GM23338 (cell line): ENCODE results near the gene BTBD9. TPM values are rescaled to one million over a fixed set of nuclear protein-coding genes. Genes with fewer than 3 reads are reported as not detected.

ENCODE experiments used
- ATAC-seq: fragments of 200-7000 bp; cut with Tn5 transposase; 3 replicates; pipeline ENCODE4 v1.9.1; 2020
- DNase-seq: peaks from one replicate; pipeline ENCODE4 v3.0.0-alpha.2; 2015; ENCODE audit warnings: low spot score
- H2AFZ ChIP-seq: fragments of 200-600 bp; sonication (generic); 2 replicates; pipeline ENCODE4 v1.8.0; 2016; ENCODE audit warnings: antibody characterized with exemption, mild to moderate bottlenecking, moderate library complexity
- H3F3A ChIP-seq: fragments of 200-600 bp; sonication (generic); replicated peaks from 2 replicates; pipeline ENCODE4 v1.8.0; 2017; ENCODE audit warnings: antibody characterized with exemption, mixed run types, low read depth
- H3K27ac ChIP-seq: fragments of 200-600 bp; sonication (generic); 2 replicates; pipeline ENCODE4 v1.6.1; 2016; ENCODE audit warnings: low read depth
- H3K27me3 ChIP-seq: fragments of 200-600 bp; sonication (generic); 2 replicates; pipeline ENCODE4 v1.8.0; 2016; ENCODE audit warnings: mild to moderate bottlenecking, mixed run types, moderate library complexity; ENCODE audit not compliant: insufficient read depth
- H3K36me3 ChIP-seq: fragments of 200-600 bp; sonication (generic); 2 replicates; pipeline ENCODE4 v1.8.0; 2016; ENCODE audit warnings: mild to moderate bottlenecking; ENCODE audit not compliant: insufficient read depth
- H3K4me1 ChIP-seq: fragments of 200-600 bp; sonication (generic); 2 replicates; pipeline ENCODE4 v1.8.0; 2016; ENCODE audit warnings: mild to moderate bottlenecking, moderate library complexity; ENCODE audit not compliant: insufficient read depth
- H3K4me2 ChIP-seq: fragments of 200-600 bp; sonication (generic); 2 replicates; pipeline ENCODE4 v1.7.1; 2017; ENCODE audit warnings: mixed run types
- H3K4me3 ChIP-seq: fragments of 200-600 bp; sonication (generic); 2 replicates; pipeline ENCODE4 v1.6.1; 2016; ENCODE audit warnings: mixed run types
- H3K79me2 ChIP-seq: fragments of 200-600 bp; sonication (generic); replicated peaks from 2 replicates; pipeline ENCODE4 v1.8.0; 2017; ENCODE audit warnings: mild to moderate bottlenecking; ENCODE audit not compliant: insufficient read depth
- H3K9me2 ChIP-seq: fragments of 200-600 bp; sonication (generic); 2 replicates; pipeline ENCODE4 v1.8.0; 2017; ENCODE audit not compliant: insufficient read depth
- H4K20me1 ChIP-seq: fragments of 200-600 bp; sonication (generic); replicated peaks from 2 replicates; pipeline ENCODE4 v1.8.0; 2017; ENCODE audit warnings: mild to moderate bottlenecking; ENCODE audit not compliant: insufficient read depth
- H3K27ac Mint-ChIP-seq: 2 replicates; pipeline ENCODE4 v1.8.0; 2020; ENCODE audit warnings: inconsistent platforms, mild to moderate bottlenecking, moderate library complexity, mixed read lengths
- H3K27me3 Mint-ChIP-seq: 3 replicates; pipeline ENCODE4 v1.8.0; 2022; ENCODE audit warnings: low read depth, mild to moderate bottlenecking, moderate library complexity, mixed read lengths, inconsistent platforms; ENCODE audit not compliant: insufficient read depth, poor library complexity
- H3K36me3 Mint-ChIP-seq: 3 replicates; pipeline ENCODE4 v1.8.0; 2021; ENCODE audit warnings: low read depth, mild to moderate bottlenecking, inconsistent platforms, moderate library complexity, mixed read lengths
- H3K4me1 Mint-ChIP-seq: 3 replicates; pipeline ENCODE4 v1.8.0; 2020; ENCODE audit warnings: mild to moderate bottlenecking, inconsistent platforms, mixed read lengths
- H3K4me3 Mint-ChIP-seq: 3 replicates; pipeline ENCODE4 v1.8.0; 2021; ENCODE audit warnings: moderate library complexity, mild to moderate bottlenecking, inconsistent platforms, mixed read lengths
- H3K9me3 Mint-ChIP-seq: 3 replicates; pipeline ENCODE4 v1.8.0; 2020; ENCODE audit warnings: moderate library complexity, mild to moderate bottlenecking, inconsistent platforms, mixed read lengths
- JUNB ChIP-seq: IDR thresholded peaks from one replicate; pipeline ENCODE4 v1.6.1; 2016; ENCODE audit warnings: antibody characterized with exemption; ENCODE audit not compliant: unreplicated experiment
- ZNF114 ChIP-seq: fragments of 250-450 bp; sonication (Bioruptor Pico); IDR thresholded peaks from 2 replicates; pipeline ENCODE4 v1.5.0; 2020; ENCODE audit warnings: mild to moderate bottlenecking, moderate library complexity
- polyA plus RNA-seq: library from polyadenylated mRNA; unstranded; fragments of >200 nt; fragmentation: Nextera tagmentation; extraction: Ambion mirVana; gene quantifications from 2 replicates; pipeline ENCODE4 v1.2.1, GENCODE V29; 2016
- total RNA-seq: library from RNA; depleted of rRNA; stranded (reverse); fragments of >200 nt; shearing (Covaris generic); gene quantifications from 2 replicates; pipeline ENCODE4 v1.2.3, GENCODE V29; 2014
- TF ChIP-seq, protein P1 (sequence below): fragments of 250-450 bp; sonication (Bioruptor Pico); IDR thresholded peaks from 2 replicates; pipeline ENCODE4 v1.5.0; 2020; ENCODE audit warnings: mild to moderate bottlenecking, moderate library complexity

Gene BTBD9
- total and polyA plus RNA-seq, 2 experiments from 2014 or later: 4.2 to 5.3 TPM

DNA sequence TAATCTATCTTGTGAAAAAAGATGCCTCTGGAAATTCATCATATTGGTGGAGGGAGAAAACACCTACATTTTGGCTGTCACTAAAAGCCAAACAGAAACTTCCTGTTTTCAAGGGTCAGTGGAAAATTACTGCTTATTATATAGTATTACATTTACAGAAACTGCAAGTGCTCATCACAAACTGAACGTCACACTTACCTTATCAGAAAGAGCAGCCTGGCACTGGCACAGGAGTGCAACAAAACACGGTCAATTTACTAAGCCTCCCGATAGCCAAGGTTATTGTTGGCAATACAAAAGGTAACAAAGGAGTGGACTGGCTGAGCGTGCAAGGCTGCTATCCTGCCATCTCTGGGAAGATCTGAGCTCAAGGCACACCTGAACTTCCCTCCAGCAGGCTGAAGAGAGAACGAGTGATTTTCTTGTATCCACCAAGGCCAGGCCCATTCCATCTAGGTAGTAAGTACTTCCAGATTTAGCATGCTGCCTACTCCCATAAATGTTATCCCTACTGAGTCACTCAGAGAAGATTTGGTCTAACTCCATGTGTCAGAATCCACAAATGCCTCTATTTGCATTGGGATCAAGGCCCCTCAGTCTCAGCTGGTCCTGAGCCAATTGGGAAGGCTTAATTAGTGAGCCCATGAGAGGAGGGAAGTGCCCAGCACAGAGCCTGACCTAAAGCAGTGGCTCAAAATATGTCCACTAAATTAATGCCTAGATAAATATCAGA is 399.8 kb downstream of the BTBD9 start (continued):
- TF ChIP-seq, protein P1, sequence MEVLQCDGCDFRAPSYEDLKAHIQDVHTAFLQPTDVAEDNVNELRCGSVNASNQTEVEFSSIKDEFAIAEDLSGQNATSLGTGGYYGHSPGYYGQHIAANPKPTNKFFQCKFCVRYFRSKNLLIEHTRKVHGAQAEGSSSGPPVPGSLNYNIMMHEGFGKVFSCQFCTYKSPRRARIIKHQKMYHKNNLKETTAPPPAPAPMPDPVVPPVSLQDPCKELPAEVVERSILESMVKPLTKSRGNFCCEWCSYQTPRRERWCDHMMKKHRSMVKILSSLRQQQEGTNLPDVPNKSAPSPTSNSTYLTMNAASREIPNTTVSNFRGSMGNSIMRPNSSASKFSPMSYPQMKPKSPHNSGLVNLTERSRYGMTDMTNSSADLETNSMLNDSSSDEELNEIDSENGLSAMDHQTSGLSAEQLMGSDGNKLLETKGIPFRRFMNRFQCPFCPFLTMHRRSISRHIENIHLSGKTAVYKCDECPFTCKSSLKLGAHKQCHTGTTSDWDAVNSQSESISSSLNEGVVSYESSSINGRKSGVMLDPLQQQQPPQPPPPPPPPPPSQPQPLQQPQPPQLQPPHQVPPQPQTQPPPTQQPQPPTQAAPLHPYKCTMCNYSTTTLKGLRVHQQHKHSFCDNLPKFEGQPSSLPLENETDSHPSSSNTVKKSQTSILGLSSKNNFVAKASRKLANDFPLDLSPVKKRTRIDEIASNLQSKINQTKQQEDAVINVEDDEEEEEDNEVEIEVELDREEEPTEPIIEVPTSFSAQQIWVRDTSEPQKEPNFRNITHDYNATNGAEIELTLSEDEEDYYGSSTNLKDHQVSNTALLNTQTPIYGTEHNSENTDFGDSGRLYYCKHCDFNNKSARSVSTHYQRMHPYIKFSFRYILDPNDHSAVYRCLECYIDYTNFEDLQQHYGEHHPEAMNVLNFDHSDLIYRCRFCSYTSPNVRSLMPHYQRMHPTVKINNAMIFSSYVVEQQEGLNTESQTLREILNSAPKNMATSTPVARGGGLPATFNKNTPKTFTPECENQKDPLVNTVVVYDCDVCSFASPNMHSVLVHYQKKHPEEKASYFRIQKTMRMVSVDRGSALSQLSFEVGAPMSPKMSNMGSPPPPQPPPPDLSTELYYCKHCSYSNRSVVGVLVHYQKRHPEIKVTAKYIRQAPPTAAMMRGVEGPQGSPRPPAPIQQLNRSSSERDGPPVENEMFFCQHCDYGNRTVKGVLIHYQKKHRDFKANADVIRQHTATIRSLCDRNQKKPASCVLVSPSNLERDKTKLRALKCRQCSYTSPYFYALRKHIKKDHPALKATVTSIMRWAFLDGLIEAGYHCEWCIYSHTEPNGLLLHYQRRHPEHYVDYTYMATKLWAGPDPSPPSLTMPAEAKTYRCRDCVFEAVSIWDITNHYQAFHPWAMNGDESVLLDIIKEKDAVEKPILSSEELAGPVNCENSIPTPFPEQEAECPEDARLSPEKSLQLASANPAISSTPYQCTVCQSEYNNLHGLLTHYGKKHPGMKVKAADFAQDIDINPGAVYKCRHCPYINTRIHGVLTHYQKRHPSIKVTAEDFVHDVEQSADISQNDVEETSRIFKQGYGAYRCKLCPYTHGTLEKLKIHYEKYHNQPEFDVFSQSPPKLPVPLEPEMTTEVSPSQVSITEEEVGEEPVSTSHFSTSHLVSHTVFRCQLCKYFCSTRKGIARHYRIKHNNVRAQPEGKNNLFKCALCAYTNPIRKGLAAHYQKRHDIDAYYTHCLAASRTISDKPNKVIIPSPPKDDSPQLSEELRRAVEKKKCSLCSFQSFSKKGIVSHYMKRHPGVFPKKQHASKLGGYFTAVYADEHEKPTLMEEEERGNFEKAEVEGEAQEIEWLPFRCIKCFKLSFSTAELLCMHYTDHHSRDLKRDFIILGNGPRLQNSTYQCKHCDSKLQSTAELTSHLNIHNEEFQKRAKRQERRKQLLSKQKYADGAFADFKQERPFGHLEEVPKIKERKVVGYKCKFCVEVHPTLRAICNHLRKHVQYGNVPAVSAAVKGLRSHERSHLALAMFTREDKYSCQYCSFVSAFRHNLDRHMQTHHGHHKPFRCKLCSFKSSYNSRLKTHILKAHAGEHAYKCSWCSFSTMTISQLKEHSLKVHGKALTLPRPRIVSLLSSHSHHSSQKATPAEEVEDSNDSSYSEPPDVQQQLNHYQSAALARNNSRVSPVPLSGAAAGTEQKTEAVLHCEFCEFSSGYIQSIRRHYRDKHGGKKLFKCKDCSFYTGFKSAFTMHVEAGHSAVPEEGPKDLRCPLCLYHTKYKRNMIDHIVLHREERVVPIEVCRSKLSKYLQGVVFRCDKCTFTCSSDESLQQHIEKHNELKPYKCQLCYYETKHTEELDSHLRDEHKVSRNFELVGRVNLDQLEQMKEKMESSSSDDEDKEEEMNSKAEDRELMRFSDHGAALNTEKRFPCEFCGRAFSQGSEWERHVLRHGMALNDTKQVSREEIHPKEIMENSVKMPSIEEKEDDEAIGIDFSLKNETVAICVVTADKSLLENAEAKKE (CRISPR knock-in tag): no peak
- TF ChIP-seq JUNB: no peak

DNA sequence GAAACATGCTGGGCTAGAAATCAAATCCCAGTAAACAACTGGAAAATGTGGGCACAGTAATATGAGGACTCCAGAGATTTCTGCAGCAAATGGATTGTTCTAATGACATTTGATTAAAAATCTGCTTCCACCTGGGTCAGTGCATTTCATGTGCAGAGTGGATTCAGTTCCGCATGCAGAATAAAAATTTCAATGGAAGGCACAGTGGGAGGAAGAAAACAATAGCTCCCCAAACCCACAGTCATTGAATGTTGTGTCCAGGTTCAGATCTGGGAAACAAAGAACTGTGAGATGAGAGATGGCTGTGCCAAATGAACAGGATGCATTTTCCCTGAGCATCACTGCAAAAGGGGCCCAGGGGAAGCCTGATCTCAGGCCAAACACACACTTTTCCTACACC is 403.1 kb downstream of the BTBD9 start:
- Histone ChIP-seq H3K27me3 (no peaks in the 10 kb centered on the region), H3K9me2 (no peaks in the 10 kb centered on the region), H3K36me3 (no peaks in the 10 kb centered on the region), H3K27ac (no peak overlapping the region), H3K4me3 (no peak overlapping the region), H3K79me2 (no peaks in the 10 kb centered on the region), H2AFZ (no peak overlapping the region), H3F3A (no peaks in the 10 kb centered on the region), H4K20me1 (no peaks in the 10 kb centered on the region), H3K4me1 (peaks cover 45% of the 10 kb centered on the region), H3K4me2 (no peak overlapping the region)
- H3K27me3 Mint-ChIP-seq: peaks cover 2% of the 10 kb centered on the region
- ATAC-seq (no peak), DNase-seq (no peak)
- H3K4me3 Mint-ChIP-seq: no peak overlapping the region
- H3K4me1 Mint-ChIP-seq: peaks cover 55% of the 10 kb centered on the region
- no peaks in the 10 kb centered on the region for H3K9me3 Mint-ChIP-seq
- no peak for TF ChIP-seq ZNF114 (CRISPR knock-in tag)
- no peak overlapping the region for H3K27ac Mint-ChIP-seq
- no peaks in the 10 kb centered on the region for H3K36me3 Mint-ChIP-seq
